HG03565 (cell line): ENCODE results near the gene BRAF.
"Not testable (repeated sequence)": the region's sequence is repeated elsewhere in the genome, so short reads cannot be mapped to it uniquely, and the experiment has no call there.

Experiments used
- ATAC-seq: cut with Tn5 transposase; IDR thresholded peaks from one replicate; pipeline ENCODE4 v1.9.1; 2021; ENCODE audit warnings: mild to moderate bottlenecking, moderate library complexity; ENCODE audit not compliant: unreplicated experiment

The BRAF gene

GRCh38 chr7:140924821-140925421 is at the start of gene BRAF:
Gene BRAF, minus strand, starts transcription at chr7:140924929. Its CDS starts 226 bp downstream, at chr7:140924703.
- peak; percentile 42 for ATAC-seq

- no peak for ATAC-seq
These were observed 48.4 kb upstream of the BRAF start for GRCh38 chr7:140972876-140973829.

GRCh38 chr7:140972344-140972743 is 47.6 kb upstream of the BRAF start:
- no peak for ATAC-seq

DNA sequence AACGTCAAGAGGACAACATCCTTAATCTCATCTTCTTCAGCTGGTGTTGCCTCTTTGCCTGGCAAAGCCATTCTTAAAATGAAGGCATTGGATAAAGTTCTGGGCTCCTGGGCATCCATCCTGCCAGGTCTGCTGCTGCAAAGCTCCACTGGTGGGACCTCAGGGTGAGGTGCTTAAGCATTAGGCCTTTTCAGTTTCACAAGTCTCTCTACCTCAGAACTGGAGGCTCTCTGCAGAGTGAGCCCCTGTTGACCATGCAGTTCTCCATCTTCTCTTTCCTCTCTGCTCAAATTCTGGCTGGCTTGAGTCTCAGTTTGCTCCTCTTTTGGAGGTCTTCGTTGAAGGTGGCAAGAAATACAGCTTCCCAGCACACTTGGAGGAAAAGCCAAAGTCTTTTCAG is 42.7 kb upstream of the BRAF start:
- ATAC-seq: no peak

DNA sequence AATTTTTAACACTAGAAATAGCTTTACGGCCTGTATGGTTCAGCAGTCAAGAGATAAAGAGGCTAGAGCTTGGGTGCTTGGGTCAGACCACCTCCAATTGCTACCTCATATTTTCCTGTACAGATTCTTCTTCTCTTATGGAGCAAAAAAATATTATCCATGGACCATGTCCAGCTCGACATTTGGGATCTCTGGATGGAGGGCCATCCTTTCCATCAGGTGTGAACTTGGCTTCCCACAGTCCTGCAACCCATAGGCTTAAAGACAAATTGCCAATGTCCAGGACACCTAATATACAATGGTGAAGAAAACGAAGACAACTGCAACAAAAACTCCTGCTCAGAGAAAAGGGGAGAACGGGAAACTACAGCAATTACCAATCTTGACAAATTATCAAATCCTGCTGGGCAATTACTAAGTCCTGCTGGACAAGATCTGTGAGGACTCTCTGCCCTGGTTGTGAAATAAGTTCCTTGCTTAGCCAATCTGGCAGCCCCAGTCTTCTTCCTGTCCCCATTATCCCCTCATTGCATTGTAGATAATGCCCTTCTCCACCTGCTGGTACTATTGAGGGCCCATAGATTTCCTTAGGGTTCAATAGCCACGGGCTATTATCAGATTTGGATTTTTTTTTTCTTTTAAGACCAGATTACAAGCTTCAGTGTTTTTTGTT is 42.0 kb upstream of the BRAF start:
- ATAC-seq: no peak

DNA sequence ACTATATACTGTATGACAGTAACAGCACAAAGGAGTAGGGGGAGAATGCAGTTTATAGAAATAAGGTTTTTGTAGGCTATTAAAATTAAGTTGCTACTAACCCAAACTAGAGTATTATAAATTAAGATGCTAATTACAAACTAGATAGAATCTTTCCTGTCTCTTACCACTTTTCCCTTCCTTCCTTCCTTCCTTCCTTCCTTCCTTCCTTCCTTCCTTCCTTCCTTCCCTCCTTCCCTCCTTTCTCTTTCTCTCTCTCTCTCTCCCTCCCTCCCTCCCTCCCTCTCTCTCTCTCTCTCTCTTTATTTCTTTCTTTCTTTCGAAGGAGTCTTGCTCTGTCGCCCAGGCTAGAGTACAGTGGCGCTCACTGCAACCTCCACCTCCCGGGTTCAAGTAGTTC is 36.4 kb upstream of the BRAF start:
- no peak for ATAC-seq

GRCh38 chr7:140956997-140957396 is 32.3 kb upstream of the BRAF start:
- ATAC-seq: not testable (repeated sequence)

DNA sequence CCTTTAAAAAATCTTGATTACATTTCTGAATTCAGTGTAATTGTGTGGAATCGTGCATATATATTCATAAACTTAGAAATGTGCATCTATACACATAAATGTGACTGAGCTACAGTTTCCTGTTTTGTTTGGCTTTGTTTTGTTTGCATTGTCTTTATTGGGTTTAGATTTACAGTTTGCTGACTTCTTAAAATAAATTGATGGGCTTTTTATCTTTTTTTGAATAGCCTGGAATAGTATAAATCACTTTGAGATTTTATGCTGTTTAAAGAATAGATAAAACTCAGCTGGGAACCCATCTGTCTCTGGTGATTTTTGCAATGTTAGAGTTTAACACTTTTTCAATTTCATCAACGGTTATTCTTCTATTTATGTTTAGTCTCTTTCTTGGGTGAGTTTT is 21.2 kb upstream of the BRAF start:
- ATAC-seq: no peak

DNA sequence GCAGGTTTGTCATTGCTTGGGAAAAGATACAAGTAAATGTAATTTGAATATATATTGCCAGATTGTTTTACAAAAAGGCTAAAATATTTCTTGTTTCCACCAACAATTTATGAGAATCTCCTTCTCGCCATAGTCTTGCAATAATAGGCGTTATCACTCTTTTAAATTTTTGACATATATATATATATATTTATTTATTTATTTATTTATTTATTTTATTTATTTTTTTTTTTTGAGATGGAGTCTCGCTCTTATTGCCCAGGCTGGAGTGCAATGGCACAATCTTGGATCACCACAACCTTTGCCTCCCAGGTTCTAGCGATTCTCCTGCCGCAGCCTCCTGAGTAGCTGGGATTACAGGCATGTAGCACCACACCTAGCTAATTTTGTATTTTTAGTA is 17.5 kb upstream of the BRAF start:
- ATAC-seq: not testable (repeated sequence)

DNA sequence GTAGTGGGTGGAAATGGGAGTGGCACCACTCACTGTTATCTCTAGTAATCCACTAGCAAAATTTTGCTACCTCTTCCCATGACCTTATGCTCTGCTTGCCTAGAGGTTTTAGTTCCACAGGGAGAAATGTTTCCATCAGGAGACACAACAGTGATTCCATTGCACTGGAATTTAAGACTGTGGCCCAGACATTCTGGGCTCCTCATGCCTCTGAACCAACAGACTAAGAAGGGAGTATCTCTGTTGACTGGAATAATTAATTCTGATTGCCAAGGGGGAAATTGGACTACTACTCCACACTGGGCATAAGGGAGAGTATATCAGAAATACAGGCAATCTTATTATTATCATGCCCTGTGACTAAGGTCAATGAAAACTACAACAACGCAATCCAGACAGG is 16.2 kb upstream of the BRAF start:
- no peak for ATAC-seq

- ATAC-seq: no peak
These were observed 13.1 kb upstream of the BRAF start for GRCh38 chr7:140937702-140938264.

DNA sequence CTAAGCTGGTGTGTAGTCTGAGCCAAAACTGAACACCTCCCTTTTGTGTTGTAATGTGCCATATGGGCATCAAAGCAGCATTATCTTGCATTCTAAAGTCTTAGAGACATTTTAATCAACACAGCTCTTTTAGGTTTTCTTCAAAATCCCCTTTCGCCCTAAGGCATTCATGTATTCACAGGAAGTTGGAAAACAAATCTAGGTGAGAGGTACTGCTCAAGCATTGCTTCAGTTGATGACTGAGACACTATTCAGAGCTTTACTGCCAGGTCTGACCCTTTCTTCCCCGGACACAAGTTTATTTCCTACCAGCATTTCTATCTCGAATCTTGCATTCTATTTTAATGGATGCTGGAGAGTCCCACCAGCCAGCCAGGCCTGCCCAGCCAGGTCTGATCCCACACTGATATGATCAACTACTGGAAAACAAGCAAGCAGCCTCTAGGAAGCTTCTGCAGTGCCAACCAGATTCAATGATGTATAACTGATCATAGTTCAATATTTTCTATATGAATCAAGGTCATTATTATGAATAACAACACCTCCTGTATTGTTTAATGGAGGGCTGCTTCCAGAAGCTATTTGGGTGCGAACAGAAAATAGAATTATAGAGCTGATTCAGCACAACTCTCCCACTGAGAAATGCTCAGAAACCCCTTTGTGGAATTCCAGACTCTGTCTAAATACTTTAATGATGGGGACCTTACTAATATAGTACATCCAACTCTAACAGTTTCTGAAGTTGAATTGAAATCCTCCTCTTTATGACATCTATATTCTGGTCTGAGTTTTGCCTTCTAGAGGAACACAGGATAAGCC is 4.0 kb upstream of the BRAF start:
- no peak for ATAC-seq

DNA sequence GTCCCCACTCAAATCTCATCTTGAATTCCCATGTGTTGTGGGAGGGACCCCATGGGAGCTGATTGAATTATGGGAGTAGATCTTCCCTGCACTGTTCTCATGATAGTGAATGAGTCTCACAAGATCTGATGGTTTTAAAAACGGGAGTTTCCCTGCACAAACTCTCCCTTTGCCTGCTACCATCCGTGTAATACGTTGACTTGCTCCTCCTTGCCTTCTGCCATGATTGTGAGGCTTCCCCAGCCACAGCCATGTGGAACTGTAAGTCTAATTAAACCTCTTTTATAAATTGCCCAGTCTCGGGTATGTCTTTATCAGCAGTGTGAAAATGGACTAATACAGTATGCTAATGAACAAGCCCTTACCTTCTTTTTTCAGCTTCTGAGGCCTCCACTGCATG is 3.2 kb upstream of the BRAF start:
- not testable (repeated sequence) for ATAC-seq

GRCh38 chr7:140927351-140927750 is 2.6 kb upstream of the BRAF start:
- ATAC-seq: no peak

DNA sequence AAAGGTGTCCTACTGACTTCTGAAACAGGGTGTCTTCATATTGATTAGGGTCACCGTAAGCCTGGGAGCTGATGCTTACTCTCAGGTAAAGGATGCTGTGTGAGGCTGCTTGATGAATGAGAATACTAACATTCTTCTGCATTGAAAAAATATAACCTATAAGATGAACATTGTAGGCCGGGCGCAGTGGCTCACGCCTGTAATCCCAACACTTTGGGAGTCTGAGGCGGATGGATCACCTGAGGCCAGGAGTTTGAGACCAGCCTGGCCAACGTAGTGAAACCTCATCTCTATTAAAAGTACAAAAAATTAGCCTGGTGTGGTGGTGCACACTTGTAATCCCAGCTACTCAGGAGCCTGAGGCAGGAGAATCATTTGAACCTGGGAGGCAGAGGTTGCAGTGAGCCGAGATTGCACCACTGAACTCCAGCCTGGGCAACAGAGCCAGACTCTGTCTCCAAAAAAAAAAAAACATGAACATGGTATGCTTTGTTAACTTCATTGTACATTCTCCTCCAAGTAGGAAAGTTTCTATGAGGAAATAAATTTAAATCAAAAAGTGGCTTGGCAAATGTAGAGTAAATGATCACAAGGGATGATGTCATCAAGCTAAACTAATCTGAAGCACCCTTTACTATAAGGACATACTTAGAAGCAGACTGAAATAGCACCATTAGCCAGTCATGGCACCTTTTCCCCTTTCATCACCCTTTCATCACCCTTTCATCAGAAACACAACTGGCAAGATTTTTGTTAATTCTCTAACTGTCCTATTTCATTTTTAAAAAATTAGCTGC is 1.5 kb upstream of the BRAF start:
- ATAC-seq: no peak

DNA sequence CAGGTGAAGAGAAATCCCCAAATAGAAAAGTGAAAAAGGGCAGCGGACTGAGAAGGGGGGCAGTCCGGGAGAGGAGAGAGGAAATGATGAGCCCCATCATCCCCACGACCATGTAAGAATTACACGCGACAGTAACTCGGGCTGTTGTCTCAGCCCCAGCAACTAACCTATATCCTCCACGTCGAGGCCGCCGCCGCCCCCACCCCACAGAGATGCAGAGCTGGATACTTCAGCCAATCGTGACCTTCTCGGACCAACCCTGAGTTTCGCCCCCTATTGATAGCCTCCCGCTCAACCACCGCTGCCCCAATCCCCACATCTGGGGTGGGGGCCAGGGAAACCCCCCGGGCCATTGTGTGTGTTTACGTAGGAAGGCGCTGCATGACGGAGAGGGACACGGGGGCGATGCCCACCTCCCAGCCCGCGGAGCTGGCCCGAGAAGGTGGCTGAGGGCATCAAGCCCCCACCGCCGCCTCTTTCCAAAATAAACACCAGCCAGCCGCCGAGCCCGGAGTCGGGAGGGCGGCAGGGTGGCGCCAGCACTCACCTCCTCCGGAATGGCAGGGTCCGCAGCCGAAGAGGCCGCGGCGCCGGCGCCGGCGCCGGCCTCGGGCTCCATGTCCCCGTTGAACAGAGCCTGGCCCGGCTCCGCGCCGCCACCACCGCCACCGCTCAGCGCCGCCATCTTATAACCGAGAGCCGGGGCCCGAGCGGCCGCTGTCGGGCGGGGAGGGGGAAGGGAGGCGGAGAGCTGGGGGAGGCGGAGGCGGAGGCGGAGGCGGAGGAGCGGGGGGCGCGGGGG is 509 bp downstream of the BRAF start:
- ATAC-seq: peak; percentile 58

GRCh38 chr7:140923358-140924006 is 1.2 kb downstream of the BRAF start:
- ATAC-seq: no peak

DNA sequence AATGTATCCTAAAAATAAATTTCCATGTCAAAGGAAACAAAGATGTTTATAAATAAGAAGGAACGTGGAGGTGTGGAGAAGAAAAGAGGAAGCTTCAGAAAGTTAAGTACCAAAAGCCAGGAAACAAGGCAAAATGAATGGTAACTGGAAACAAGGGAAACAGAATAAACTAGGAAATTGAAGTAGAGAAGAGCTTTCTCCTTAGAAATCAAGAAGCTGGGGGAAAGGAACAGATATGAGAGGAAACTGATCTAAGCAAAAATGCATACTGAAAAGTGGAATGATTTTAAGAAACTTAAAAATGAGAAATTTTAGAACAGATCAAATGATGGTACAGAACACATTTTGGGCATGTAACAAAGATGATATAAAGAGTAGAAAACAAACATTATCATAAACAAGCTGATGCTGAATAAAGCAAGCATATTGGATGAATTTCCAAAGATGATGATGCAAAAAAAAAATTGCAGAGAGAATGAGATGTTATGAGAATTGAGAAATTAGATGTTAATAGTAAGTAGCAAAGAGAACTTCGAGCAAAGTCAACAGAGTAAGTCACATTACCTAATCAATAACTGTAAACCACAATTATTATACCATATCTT is 1.9 kb downstream of the BRAF start:
- no peak for ATAC-seq
